IPS-11a (cell line): Measurements from ENCODE around the gene PCDHB2.
"Not testable (repeated sequence)": the region's sequence is repeated elsewhere in the genome, so short reads cannot be mapped to it uniquely, and the experiment has no call there.

ENCODE experiments used
- H3K4me3 ChIP-seq: one replicate; pipeline ENCODE4 v1.5.1; 2013; ENCODE audit warnings: low read depth, low read length, control low read depth

PCDHB2 gene

DNA sequence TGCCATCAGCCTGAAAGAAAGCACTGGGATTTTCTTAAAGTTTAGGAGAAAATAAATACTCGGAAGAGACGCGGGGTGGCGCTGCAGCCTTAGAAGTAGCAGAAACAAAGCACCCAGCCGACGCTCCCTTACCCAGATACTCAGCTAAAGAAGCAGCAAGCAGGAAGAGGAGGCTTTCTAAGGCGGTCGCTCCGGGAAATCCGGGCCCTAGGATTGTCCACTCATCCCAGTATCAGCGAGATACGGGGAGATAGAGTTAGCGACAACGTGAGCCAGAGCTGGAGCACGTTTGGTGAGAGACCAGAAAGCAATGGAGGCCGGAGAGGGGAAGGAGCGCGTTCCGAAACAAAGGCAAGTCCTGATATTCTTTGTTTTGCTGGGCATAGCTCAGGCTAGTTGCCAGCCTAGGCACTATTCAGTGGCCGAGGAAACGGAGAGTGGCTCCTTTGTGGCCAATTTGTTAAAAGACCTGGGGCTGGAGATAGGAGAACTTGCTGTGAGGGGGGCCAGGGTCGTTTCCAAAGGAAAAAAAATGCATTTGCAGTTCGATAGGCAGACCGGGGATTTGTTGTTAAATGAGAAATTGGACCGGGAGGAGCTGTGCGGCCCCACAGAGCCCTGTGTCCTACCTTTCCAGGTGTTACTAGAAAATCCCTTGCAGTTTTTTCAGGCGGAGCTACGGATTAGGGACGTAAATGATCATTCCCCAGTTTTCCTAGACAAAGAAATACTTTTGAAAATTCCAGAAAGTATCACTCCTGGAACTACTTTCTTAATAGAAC is at the start of gene PCDHB2:
PCDHB2 (plus strand) TSS at position 135 of the 782 bp plus-strand sequence; CDS start at position 311, 176 bp downstream.
- peak within 1 kb of the TSS; percentile 91 for H3K4me3 ChIP-seq

- peak within 1 kb of the TSS; percentile 68 for H3K4me3 ChIP-seq
Observed at GRCh38 chr5:141050622-141051520, 43.5 kb upstream of the PCDHB2 start, which contains the start of gene PCDHB1. Gene PCDHB1 (plus strand): TSS chr5:141051374. CDS start chr5:141051471, 97 bp downstream.

DNA sequence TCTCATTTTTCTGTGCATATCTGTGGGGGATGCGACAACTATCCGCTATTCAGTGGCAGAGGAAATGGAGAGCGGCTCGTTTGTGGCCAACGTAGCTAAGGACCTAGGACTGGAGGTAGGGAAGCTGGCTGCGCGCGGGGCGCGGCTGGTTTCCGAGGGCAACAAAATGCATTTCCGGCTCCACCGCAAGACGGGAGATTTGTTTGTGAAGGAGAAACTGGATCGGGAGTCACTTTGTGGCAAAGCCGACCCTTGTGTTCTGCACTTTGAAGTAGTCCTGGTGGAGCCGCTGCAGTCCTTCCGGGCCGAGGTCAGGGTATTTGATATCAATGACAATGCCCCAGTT is 42.9 kb upstream of the PCDHB2 start:
- peak overlapping the region; percentile 68 for H3K4me3 ChIP-seq

- H3K4me3 ChIP-seq = peak overlapping the region; percentile 34
Observed at GRCh38 chr5:141077826-141078225, 16.6 kb upstream of the PCDHB2 start.

DNA sequence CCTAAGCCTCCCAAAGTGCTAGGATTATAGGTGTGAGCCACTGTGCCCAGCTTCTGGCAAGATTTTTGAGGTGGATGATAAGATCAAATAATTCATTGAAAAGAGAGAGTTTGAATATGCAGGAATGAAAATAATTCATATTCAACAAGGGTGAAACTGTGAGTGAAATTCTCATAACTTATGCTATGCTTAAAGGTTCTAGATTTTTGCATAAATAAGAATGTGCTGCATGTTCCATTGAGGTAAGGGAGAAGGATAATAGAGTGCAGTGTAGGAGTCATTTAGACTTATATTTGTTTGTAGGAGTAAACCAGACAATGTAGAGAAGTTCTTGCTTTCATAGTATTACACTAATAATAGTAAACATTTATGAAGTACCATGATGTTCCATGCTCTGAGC is 12.2 kb upstream of the PCDHB2 start:
- H3K4me3 ChIP-seq = no peak overlapping the region

- H3K4me3 ChIP-seq = peak overlapping the region; percentile 42
Observed at GRCh38 chr5:141084487-141084989, 9.9 kb upstream of the PCDHB2 start.

DNA sequence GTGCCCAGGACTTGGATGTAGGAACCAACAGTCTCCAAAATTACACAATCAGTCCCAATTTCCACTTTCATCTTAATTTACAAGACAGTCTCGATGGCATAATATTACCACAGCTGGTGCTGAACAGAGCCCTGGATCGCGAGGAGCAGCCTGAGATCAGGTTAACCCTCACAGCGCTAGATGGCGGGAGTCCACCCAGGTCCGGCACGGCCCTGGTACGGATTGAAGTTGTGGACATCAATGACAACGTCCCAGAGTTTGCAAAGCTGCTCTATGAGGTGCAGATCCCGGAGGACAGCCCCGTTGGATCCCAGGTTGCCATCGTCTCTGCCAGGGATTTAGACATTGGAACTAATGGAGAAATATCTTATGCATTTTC is 837 bp downstream of the PCDHB2 start:
- peak overlapping the region; percentile 91 for H3K4me3 ChIP-seq

DNA sequence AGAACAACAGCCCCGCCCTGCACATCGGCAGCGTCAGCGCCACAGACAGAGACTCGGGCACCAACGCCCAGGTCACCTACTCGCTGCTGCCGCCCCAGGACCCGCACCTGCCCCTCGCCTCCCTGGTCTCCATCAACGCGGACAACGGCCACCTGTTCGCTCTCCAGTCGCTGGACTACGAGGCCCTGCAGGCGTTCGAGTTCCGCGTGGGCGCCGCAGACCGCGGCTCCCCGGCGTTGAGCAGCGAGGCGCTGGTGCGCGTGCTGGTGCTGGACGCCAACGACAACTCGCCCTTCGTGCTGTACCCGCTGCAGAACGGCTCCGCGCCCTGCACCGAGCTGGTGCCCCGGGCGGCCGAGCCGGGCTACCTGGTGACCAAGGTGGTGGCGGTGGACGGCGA is 1.8 kb downstream of the PCDHB2 start:
- not testable (repeated sequence) for H3K4me3 ChIP-seq

- H3K4me3 ChIP-seq = not testable (repeated sequence)
Observed at GRCh38 chr5:141096586-141096985, 2.2 kb downstream of the PCDHB2 start.

DNA sequence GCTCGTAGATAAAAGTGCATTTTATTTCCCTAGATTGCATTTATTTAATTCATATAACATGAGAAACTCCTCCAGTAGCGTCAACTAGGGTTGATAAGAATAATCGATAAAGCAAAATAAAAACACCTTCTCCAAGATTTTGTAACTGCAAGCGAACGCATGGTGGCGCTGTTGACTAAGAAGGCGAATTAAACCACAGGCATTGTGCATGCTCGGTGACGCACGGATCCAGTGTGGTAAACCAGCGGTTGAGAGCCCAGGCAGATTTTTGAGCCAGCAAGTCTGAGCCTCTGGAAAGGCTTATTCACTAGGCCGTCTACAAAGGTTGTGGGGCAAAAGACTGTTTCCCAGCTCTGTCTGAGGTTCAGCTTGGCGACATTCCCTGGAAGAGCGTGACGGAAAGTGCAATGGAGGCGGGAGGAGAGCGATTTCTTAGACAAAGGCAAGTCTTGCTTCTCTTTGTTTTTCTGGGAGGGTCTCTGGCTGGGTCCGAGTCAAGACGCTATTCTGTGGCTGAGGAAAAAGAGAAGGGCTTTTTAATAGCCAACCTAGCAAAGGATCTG is 5.9 kb downstream of the PCDHB2 start, which contains the start of gene PCDHB3:
PCDHB3 (plus strand) TSS at position 231 of the 563 bp plus-strand sequence; CDS start at position 408, 177 bp downstream.
- peak within 1 kb of the TSS; percentile 50 for H3K4me3 ChIP-seq

DNA sequence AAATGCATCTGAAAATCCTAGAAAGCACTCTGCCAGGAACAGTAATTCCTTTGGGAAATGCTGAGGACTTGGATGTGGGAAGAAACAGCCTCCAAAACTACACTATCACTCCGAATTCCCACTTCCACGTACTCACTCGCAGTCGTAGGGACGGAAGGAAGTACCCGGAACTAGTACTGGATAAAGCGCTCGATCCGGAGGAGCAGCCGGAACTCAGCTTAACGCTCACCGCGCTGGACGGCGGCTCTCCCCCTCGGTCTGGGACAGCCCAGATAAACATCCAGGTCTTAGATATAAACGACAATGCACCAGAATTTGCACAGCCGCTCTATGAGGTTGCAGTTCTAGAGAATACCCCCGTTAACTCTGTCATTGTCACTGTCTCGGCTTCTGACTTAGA is 6.6 kb downstream of the PCDHB2 start:
- peak overlapping the region; percentile 50 for H3K4me3 ChIP-seq

- not testable (repeated sequence) for H3K4me3 ChIP-seq
Observed at GRCh38 chr5:141102070-141102469, 7.7 kb downstream of the PCDHB2 start.

DNA sequence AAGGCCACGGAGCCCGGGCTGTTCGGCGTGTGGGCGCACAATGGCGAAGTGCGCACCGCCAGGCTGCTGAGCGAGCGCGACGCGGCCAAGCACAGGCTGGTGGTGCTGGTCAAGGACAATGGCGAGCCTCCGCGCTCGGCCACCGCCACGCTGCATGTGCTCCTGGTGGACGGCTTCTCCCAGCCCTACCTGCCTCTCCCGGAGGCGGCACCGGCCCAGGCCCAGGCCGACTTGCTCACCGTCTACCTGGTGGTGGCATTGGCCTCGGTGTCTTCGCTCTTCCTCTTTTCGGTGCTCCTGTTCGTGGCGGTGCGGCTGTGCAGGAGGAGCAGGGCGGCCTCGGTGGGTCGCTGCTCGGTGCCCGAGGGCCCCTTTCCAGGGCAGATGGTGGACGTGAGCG is 8.1 kb downstream of the PCDHB2 start:
- not testable (repeated sequence) for H3K4me3 ChIP-seq

GRCh38 chr5:141105350-141105749 is 10.9 kb downstream of the PCDHB2 start:
- H3K4me3 ChIP-seq = no peak overlapping the region

- H3K4me3 ChIP-seq = no peak overlapping the region
Observed at GRCh38 chr5:141119250-141119649, 24.8 kb downstream of the PCDHB2 start.

- no peak within 1 kb of the TSS for H3K4me3 ChIP-seq
Observed at GRCh38 chr5:141121563-141121962, 27.1 kb downstream of the PCDHB2 start, which contains the start of gene PCDHB4. Gene PCDHB4 (plus strand): TSS chr5:141121818. CDS start chr5:141121999, 181 bp downstream.

GRCh38 chr5:141121985-141122384 is 27.6 kb downstream of the PCDHB2 start:
- H3K4me3 ChIP-seq = no peak overlapping the region

- H3K4me3 ChIP-seq = not testable (repeated sequence)
Observed at GRCh38 chr5:141123396-141124135, 29.2 kb downstream of the PCDHB2 start.

DNA sequence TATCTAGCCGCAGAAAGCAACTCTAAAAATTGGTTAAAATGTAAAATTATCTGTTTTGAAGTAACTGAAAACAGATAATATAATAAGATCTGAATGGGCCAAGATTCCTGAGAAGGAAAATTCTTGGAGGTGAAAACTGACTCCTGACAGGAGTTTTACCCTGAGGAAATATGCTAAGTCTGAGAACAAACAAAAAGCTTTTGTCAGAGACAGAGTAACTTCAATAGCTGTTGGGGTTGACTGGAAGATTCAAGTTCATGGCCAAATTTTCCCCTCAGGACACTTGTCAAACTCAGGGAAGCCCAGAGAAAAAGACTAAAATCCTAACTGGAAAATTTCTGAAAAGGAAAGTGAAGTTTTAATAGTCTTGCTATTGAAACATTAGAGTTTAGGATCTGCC is 32.9 kb downstream of the PCDHB2 start:
- no peak overlapping the region for H3K4me3 ChIP-seq

GRCh38 chr5:141135030-141135717 is 40.8 kb downstream of the PCDHB2 start, which contains the start of gene PCDHB5:
Gene PCDHB5 (plus strand): TSS chr5:141135206. CDS start chr5:141135435, 229 bp downstream.
- peak within 1 kb of the TSS; percentile 57 for H3K4me3 ChIP-seq
